ENCODE measurements around the gene CUEDC1.

GRCh38 chr17:57855391-57856035 is 99.7 kb downstream of the CUEDC1 start:
- no peak for TF ChIP-seq CTCF (IDR thresholded peaks at IDR 0.05 in 4 of 5, conservative IDR thresholded peaks at IDR 0.05 in 1 of 5)
- TF ChIP-seq POLR2A (IDR thresholded peaks at IDR 0.05), result no peak
